Mesothelial cell of epicardium (in vitro differentiated cells): Measurements from ENCODE around the gene RLF. TPM values are rescaled to one million over a fixed set of nuclear protein-coding genes. Genes with fewer than 3 reads are reported as not detected.

ENCODE experiments used
- DNase-seq, 2 experiments: peaks; one replicate each; pipeline ENCODE4 v3.0.0; 2021; ENCODE audit warnings: low spot score in 2 of 2; ENCODE audit not compliant: unreplicated experiment in 2 of 2
- H3K27ac Mint-ChIP-seq: 2 replicates; pipeline ENCODE4 v1.8.0; 2021; ENCODE audit warnings: mixed read lengths
- H3K27me3 Mint-ChIP-seq: 2 replicates; pipeline ENCODE4 v1.8.0; 2021; ENCODE audit warnings: low read depth, mixed read lengths
- H3K36me3 Mint-ChIP-seq: 2 replicates; pipeline ENCODE4 v1.8.0; 2021; ENCODE audit warnings: mixed read lengths
- H3K4me1 Mint-ChIP-seq: 2 replicates; pipeline ENCODE4 v1.8.0; 2021; ENCODE audit warnings: mixed read lengths
- H3K4me3 Mint-ChIP-seq: 2 replicates; pipeline ENCODE4 v1.8.0; 2021; ENCODE audit warnings: mild to moderate bottlenecking, moderate library complexity, mixed read lengths
- H3K9me3 Mint-ChIP-seq: 2 replicates; pipeline ENCODE4 v1.8.0; 2021; ENCODE audit warnings: mixed read lengths
- CTCF ChIP-seq: fragments of 200-600 bp; sonication (generic); IDR thresholded peaks from one replicate; pipeline ENCODE4 v1.5.0; 2021; ENCODE audit warnings: antibody characterized with exemption; ENCODE audit not compliant: unreplicated experiment
- total RNA-seq: library from RNA; stranded (reverse); gene quantifications from 3 replicates; pipeline ENCODE4 v1.2.1, GENCODE V29; 2021

RLF gene
- total RNA-seq, 1 donor from 2014 or later = 33.2 TPM

DNA sequence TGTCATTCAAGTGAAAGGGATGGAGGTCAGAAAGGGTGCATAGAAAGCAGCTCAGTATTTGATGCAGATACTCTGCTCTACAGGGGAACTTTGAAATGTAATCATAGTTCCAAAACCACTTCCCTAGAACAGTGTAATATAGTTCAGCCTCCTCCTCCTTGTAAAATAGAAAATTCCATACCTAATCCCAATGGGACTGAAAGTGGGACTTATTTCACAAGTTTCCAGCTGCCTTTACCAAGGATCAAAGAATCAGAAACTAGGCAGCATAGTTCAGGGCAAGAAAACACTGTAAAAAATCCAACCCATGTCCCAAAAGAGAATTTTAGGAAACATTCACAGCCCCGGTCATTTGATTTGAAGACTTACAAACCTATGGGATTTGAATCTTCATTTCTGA lies 78.4 kb downstream of the RLF start:
- TF ChIP-seq CTCF = no peak
- Mint-ChIP-seq H3K27me3 (no peaks in the 10 kb centered on the region), H3K4me3 (no peak overlapping the region), H3K36me3 (peaks cover 33% of the 10 kb centered on the region), H3K27ac (no peak overlapping the region), H3K4me1 (no peaks in the 10 kb centered on the region), H3K9me3 (no peaks in the 10 kb centered on the region)
- DNase-seq = no peak

DNA sequence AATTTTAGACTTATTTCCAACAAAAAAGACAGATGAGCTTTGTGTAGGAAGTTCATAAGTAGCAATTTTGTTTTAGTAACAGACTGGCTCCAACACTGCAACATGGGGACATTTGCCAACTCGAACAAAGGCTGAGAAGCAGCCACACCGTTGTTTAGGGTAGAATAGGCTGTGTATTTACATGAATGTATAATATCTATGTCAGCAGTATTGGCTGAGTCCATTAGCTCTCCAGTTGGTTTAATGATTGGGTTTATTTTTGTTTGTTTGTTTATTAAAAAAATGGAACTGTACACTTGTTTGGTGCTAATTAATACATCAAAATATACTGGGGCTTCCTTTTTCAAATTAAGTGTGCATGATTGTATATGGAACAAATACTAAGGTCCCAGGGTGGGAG lies 79.2 kb downstream of the RLF start:
- TF ChIP-seq CTCF = no peak
- Mint-ChIP-seq H3K27me3 (no peaks in the 10 kb centered on the region), H3K4me1 (no peaks in the 10 kb centered on the region), H3K36me3 (peaks cover 31% of the 10 kb centered on the region), H3K9me3 (no peaks in the 10 kb centered on the region), H3K27ac (no peak overlapping the region), H3K4me3 (no peak overlapping the region)
- DNase-seq = no peak

GRCh38 chr1:40241362-40241761 lies 80.2 kb downstream of the RLF start:
- no peaks in the 10 kb centered on the region for H3K27me3 Mint-ChIP-seq
- H3K4me3 Mint-ChIP-seq = no peak overlapping the region
- H3K4me1 Mint-ChIP-seq = no peaks in the 10 kb centered on the region
- TF ChIP-seq CTCF = no peak
- no peak for DNase-seq
- peak overlapping the region; percentile 0 for H3K27ac Mint-ChIP-seq
- peaks cover 24% of the 10 kb centered on the region for H3K36me3 Mint-ChIP-seq
- H3K9me3 Mint-ChIP-seq = no peaks in the 10 kb centered on the region

GRCh38 chr1:40243351-40243750 lies 82.2 kb downstream of the RLF start:
- no peak overlapping the region for H3K27ac Mint-ChIP-seq

DNA sequence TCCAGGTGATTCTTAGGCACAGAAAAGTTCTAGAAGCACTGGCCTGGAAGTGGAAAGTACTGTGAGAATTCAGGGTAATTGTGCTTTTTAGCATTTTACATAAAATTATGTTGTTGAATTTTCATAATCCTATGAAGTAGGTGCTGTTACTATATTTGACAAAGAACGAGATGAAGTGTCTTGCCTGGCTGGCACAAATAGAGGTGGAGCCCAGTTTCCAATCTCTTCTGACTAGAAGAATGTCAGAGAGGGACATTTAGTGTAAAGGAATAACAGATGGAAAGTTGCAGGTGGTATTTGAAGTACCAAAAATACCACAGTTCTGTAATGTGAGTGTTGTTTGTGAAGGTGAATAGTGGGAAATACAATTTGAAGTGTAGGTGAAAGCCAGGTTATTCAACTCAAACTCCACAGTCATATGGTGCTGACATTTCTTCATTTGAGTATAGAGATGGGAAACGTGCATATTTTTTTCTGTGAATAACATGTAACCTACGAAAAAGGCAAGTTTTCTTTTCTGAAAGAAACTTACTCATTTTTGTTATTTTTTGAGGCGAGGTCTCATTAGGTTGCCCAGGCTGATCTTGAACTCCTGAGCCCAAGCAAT lies 83.1 kb downstream of the RLF start:
- peaks cover under 1% of the 10 kb centered on the region for H3K36me3 Mint-ChIP-seq
- no peak overlapping the region for H3K27ac Mint-ChIP-seq
- H3K4me1 Mint-ChIP-seq = no peaks in the 10 kb centered on the region
- no peaks in the 10 kb centered on the region for H3K9me3 Mint-ChIP-seq
- H3K4me3 Mint-ChIP-seq = no peak overlapping the region
- no peaks in the 10 kb centered on the region for H3K27me3 Mint-ChIP-seq
- TF ChIP-seq CTCF = no peak
- DNase-seq = no peak

More at GRCh38 chr1:40243351-40243750, 82.2 kb downstream of the RLF start:
- no peak overlapping the region for H3K4me3 Mint-ChIP-seq
- no peak for DNase-seq
- H3K36me3 Mint-ChIP-seq = peaks cover 5% of the 10 kb centered on the region
- H3K9me3 Mint-ChIP-seq = no peaks in the 10 kb centered on the region
- TF ChIP-seq CTCF = no peak
- H3K4me1 Mint-ChIP-seq = no peaks in the 10 kb centered on the region
- H3K27me3 Mint-ChIP-seq = no peaks in the 10 kb centered on the region

DNA sequence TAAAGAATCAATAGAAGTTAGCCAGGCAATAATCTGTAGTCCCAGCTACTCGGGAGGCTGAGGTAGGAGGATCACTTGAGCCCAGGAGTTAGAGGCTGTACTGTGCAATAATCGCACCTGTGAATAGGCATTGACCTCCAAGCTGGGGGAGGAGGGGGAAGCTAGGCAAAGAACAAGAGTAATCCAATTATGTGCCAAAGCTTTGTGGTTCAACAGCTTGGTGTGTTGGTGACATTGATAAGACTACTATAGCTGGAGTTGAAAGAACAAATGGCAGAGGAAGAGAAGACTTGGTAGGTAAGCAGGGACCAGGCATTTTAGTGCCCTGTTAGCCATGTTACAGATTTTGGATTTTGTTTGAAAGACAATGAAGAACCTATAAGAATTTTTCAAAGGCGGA lies 84.5 kb downstream of the RLF start:
- no peaks in the 10 kb centered on the region for H3K27me3 Mint-ChIP-seq
- no peak for TF ChIP-seq CTCF
- H3K9me3 Mint-ChIP-seq = no peaks in the 10 kb centered on the region
- DNase-seq = no peak
- H3K4me1 Mint-ChIP-seq = no peaks in the 10 kb centered on the region
- no peaks in the 10 kb centered on the region for H3K36me3 Mint-ChIP-seq
- no peak overlapping the region for H3K4me3 Mint-ChIP-seq
- no peak overlapping the region for H3K27ac Mint-ChIP-seq
